Measurements from ENCODE around the gene GAS2L1.
A peak's percentile ranks its signal among the peaks of the same experiment; 100 is the strongest.

The GAS2L1 gene

GRCh38 chr22:29259253-29259899 is 47.1 kb upstream of the GAS2L1 start:
- 84% methylated on average over 11 of the region's 11 CpGs for WGBS
- no peak overlapping the region for H2AFZ ChIP-seq (ENCODE audit: low read depth, low read length)
- H3K4me2 ChIP-seq (ENCODE audit: low read length, poor library complexity, severe bottlenecking), result no peak overlapping the region
- H3K14ac ChIP-seq (ENCODE audit: low read length in 2 of 2), result no peak overlapping the region
- H3K4me3 ChIP-seq (ENCODE audit: insufficient read depth in 1 of 2, low read depth in 1 of 2, low read length in 2 of 2), result no peak overlapping the region
- no peak for DNase-seq
- H3K4me1 ChIP-seq (ENCODE audit: control insufficient read depth, insufficient read depth, low read depth, low read length), result peaks cover 2% of the 10 kb centered on the region
- no peaks in the 10 kb centered on the region for H3K9me3 ChIP-seq (ENCODE audit: control insufficient read depth, low read length)
- H3K27me3 ChIP-seq (ENCODE audit: control insufficient read depth in 1 of 2, insufficient read depth in 1 of 2, low read length in 2 of 2), result no peaks in the 10 kb centered on the region
- peaks cover 18 to 42% of the 10 kb centered on the region in 2 experiments for H3K36me3 ChIP-seq (ENCODE audit: control insufficient read depth in 1 of 2, insufficient read depth in 2 of 2, low read depth in 1 of 2, low read length in 2 of 2)
- H2AK5ac ChIP-seq (ENCODE audit: low read length, severe bottlenecking), result no peak overlapping the region
- no peak overlapping the region for H3K23ac ChIP-seq (ENCODE audit: low read length in 2 of 2)
- H4K8ac ChIP-seq (ENCODE audit: low read length), result no peak overlapping the region
- H2BK120ac ChIP-seq (ENCODE audit: low read depth, low read length), result no peak overlapping the region
- H3K27ac ChIP-seq (ENCODE audit: low read length, poor library complexity, severe bottlenecking), result no peak overlapping the region
- H2BK15ac ChIP-seq (ENCODE audit: low read depth, poor library complexity, severe bottlenecking), result no peak overlapping the region
- H2BK12ac ChIP-seq (ENCODE audit: low read length in 2 of 2), result no peak overlapping the region
- no peak overlapping the region for H3K18ac ChIP-seq (ENCODE audit: low read depth in 1 of 2, low read length in 2 of 2)
- H3K79me1 ChIP-seq (replicated peaks; ENCODE audit: low read length, poor library complexity, severe bottlenecking), result peaks cover 7% of the 10 kb centered on the region
- H2BK5ac ChIP-seq (ENCODE audit: low read depth, low read length, poor library complexity, severe bottlenecking), result no peak overlapping the region
- no peak overlapping the region for H4K91ac ChIP-seq (ENCODE audit: low read length)
- no peak overlapping the region for H3K9ac ChIP-seq (ENCODE audit: low read length)
- no peak overlapping the region for H3K4ac ChIP-seq (ENCODE audit: low read depth in 1 of 2, low read length in 2 of 2)

- H3K4ac ChIP-seq (ENCODE audit: low read depth in 1 of 2, low read length in 2 of 2), result no peak overlapping the region
- H3K36me3 ChIP-seq (ENCODE audit: control insufficient read depth in 1 of 2, insufficient read depth in 2 of 2, low read depth in 1 of 2, low read length in 2 of 2), result peaks cover 23 to 43% of the 10 kb centered on the region in 2 experiments
- H3K27me3 ChIP-seq (ENCODE audit: control insufficient read depth in 1 of 2, insufficient read depth in 1 of 2, low read length in 2 of 2), result no peaks in the 10 kb centered on the region
- no peak overlapping the region for H2BK120ac ChIP-seq (ENCODE audit: low read depth, low read length)
- no peak overlapping the region for H3K4me3 ChIP-seq (ENCODE audit: insufficient read depth in 1 of 2, low read depth in 1 of 2, low read length in 2 of 2)
- H3K23ac ChIP-seq (ENCODE audit: low read length in 2 of 2), result no peak overlapping the region
- no peaks in the 10 kb centered on the region for H3K9me3 ChIP-seq (ENCODE audit: control insufficient read depth, low read length)
- H2BK5ac ChIP-seq (ENCODE audit: low read depth, low read length, poor library complexity, severe bottlenecking), result no peak overlapping the region
- no peak overlapping the region for H2BK15ac ChIP-seq (ENCODE audit: low read depth, poor library complexity, severe bottlenecking)
- H3K18ac ChIP-seq (ENCODE audit: low read depth in 1 of 2, low read length in 2 of 2), result no peak overlapping the region
- H3K9ac ChIP-seq (ENCODE audit: low read length), result no peak overlapping the region
- H3K14ac ChIP-seq (ENCODE audit: low read length in 2 of 2), result no peak overlapping the region
- no peak overlapping the region for H4K91ac ChIP-seq (ENCODE audit: low read length)
- no peak overlapping the region for H2AFZ ChIP-seq (ENCODE audit: low read depth, low read length)
- no peak for DNase-seq
- 95% methylated on average over 10 of the region's 13 CpGs for WGBS
- H3K4me2 ChIP-seq (ENCODE audit: low read length, poor library complexity, severe bottlenecking), result no peak overlapping the region
- H2AK5ac ChIP-seq (ENCODE audit: low read length, severe bottlenecking), result no peak overlapping the region
- no peak overlapping the region for H4K8ac ChIP-seq (ENCODE audit: low read length)
- H3K27ac ChIP-seq (ENCODE audit: low read length, poor library complexity, severe bottlenecking), result no peak overlapping the region
- peaks cover 8% of the 10 kb centered on the region for H3K79me1 ChIP-seq (replicated peaks; ENCODE audit: low read length, poor library complexity, severe bottlenecking)
- peaks cover 2% of the 10 kb centered on the region for H3K4me1 ChIP-seq (ENCODE audit: control insufficient read depth, insufficient read depth, low read depth, low read length)
- H2BK12ac ChIP-seq (ENCODE audit: low read length in 2 of 2), result no peak overlapping the region
These were observed 46.4 kb upstream of the GAS2L1 start for GRCh38 chr22:29260031-29260560.

- Histone ChIP-seq H3K79me1 (replicated peaks; ENCODE audit: low read length, poor library complexity, severe bottlenecking) (peaks cover 15% of the 10 kb centered on the region), H3K27me3 (ENCODE audit: control insufficient read depth in 1 of 2, insufficient read depth in 1 of 2, low read length in 2 of 2) (no peaks in the 10 kb centered on the region), H2BK120ac (ENCODE audit: low read depth, low read length) (no peak overlapping the region), H3K36me3 (ENCODE audit: control insufficient read depth in 1 of 2, insufficient read depth in 2 of 2, low read depth in 1 of 2, low read length in 2 of 2) (peaks cover 30 to 46% of the 10 kb centered on the region in 2 experiments), H2AFZ (ENCODE audit: low read depth, low read length) (no peak overlapping the region), H3K4me3 (ENCODE audit: insufficient read depth in 1 of 2, low read depth in 1 of 2, low read length in 2 of 2) (no peak overlapping the region), H3K9ac (ENCODE audit: low read length) (no peak overlapping the region), H2AK5ac (ENCODE audit: low read length, severe bottlenecking) (no peak overlapping the region), H2BK12ac (ENCODE audit: low read length in 2 of 2) (no peak overlapping the region), H4K91ac (ENCODE audit: low read length) (no peak overlapping the region), H3K14ac (ENCODE audit: low read length in 2 of 2) (no peak overlapping the region), H3K27ac (ENCODE audit: low read length, poor library complexity, severe bottlenecking) (no peak overlapping the region), H2BK5ac (ENCODE audit: low read depth, low read length, poor library complexity, severe bottlenecking) (no peak overlapping the region), H3K4me1 (ENCODE audit: control insufficient read depth, insufficient read depth, low read depth, low read length) (peaks cover 2% of the 10 kb centered on the region), H4K8ac (ENCODE audit: low read length) (no peak overlapping the region), H3K18ac (ENCODE audit: low read depth in 1 of 2, low read length in 2 of 2) (no peak overlapping the region), H2BK15ac (ENCODE audit: low read depth, poor library complexity, severe bottlenecking) (no peak overlapping the region), H3K4ac (ENCODE audit: low read depth in 1 of 2, low read length in 2 of 2) (no peak overlapping the region), H3K9me3 (ENCODE audit: control insufficient read depth, low read length) (no peaks in the 10 kb centered on the region), H3K4me2 (ENCODE audit: low read length, poor library complexity, severe bottlenecking) (no peak overlapping the region), H3K23ac (ENCODE audit: low read length in 2 of 2) (no peak overlapping the region)
- DNase-seq, result no peak
- 95% methylated on average over 17 of the region's 17 CpGs for WGBS
These were observed 45.7 kb upstream of the GAS2L1 start for GRCh38 chr22:29260601-29261315.

GRCh38 chr22:29263791-29264276 is 42.6 kb upstream of the GAS2L1 start:
- Histone ChIP-seq H3K36me3 (ENCODE audit: control insufficient read depth in 1 of 2, insufficient read depth in 2 of 2, low read depth in 1 of 2, low read length in 2 of 2) (peaks cover 31 to 44% of the 10 kb centered on the region in 2 experiments), H3K18ac (ENCODE audit: low read depth in 1 of 2, low read length in 2 of 2) (no peak overlapping the region), H3K4me1 (ENCODE audit: control insufficient read depth, insufficient read depth, low read depth, low read length) (peaks cover 13% of the 10 kb centered on the region), H3K9me3 (ENCODE audit: control insufficient read depth, low read length) (no peaks in the 10 kb centered on the region), H3K23ac (ENCODE audit: low read length in 2 of 2) (no peak overlapping the region), H4K8ac (ENCODE audit: low read length) (no peak overlapping the region), H2AK5ac (ENCODE audit: low read length, severe bottlenecking) (no peak overlapping the region), H3K9ac (ENCODE audit: low read length) (no peak overlapping the region), H3K14ac (ENCODE audit: low read length in 2 of 2) (no peak overlapping the region), H3K27me3 (ENCODE audit: control insufficient read depth in 1 of 2, insufficient read depth in 1 of 2, low read length in 2 of 2) (no peaks in the 10 kb centered on the region), H4K91ac (ENCODE audit: low read length) (peak overlapping the region; percentile 74), H3K4ac (ENCODE audit: low read depth in 1 of 2, low read length in 2 of 2) (no peak overlapping the region), H2BK120ac (ENCODE audit: low read depth, low read length) (no peak overlapping the region), H2BK15ac (ENCODE audit: low read depth, poor library complexity, severe bottlenecking) (no peak overlapping the region), H3K27ac (ENCODE audit: low read length, poor library complexity, severe bottlenecking) (no peak overlapping the region), H3K79me1 (replicated peaks; ENCODE audit: low read length, poor library complexity, severe bottlenecking) (peaks cover 19% of the 10 kb centered on the region), H2BK12ac (ENCODE audit: low read length in 2 of 2) (no peak overlapping the region), H3K4me2 (ENCODE audit: low read length, poor library complexity, severe bottlenecking) (no peak overlapping the region), H2AFZ (ENCODE audit: low read depth, low read length) (no peak overlapping the region), H3K4me3 (ENCODE audit: insufficient read depth in 1 of 2, low read depth in 1 of 2, low read length in 2 of 2) (peak overlapping the region in 1 of 2 experiments; percentile 26), H2BK5ac (ENCODE audit: low read depth, low read length, poor library complexity, severe bottlenecking) (no peak overlapping the region)
- WGBS, result 95% methylated on average over 13 of the region's 14 CpGs
- DNase-seq, result no peak
